ENCODE results near the gene CACNA2D2.
A peak's percentile ranks its signal among the peaks of the same experiment; 100 is the strongest.
"Not testable (repeated sequence)": the region's sequence is repeated elsewhere in the genome, so short reads cannot be mapped to it uniquely, and the experiment has no call there.

CACNA2D2 gene

GRCh38 chr3:50530001-50530970, 26.9 kb upstream of the CACNA2D2 start:
- no peak for DNase-seq

DNA sequence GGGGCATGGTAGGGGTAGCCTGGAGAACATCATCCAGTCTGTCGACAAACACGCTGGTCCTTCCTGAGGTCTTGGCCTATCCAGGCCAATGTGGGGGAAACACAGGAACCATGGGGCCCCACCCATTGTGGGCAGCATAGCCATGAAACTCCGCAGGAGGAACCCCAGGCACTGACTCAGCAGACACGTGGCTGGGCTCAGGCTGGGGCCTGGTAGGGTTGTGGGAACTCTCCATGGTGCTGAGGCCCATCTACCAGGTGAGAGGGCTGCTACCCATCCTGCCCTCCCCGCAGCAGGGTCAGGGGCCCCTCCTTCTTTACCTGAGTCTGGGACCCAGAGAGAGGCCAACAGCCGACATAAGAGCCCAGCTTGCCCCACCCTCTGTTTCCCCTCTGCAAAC, 22.6 kb upstream of the CACNA2D2 start:
- peak; percentile 46 for DNase-seq

- no peak for DNase-seq
Measured at GRCh38 chr3:50525191-50525910, 21.9 kb upstream of the CACNA2D2 start.

DNA sequence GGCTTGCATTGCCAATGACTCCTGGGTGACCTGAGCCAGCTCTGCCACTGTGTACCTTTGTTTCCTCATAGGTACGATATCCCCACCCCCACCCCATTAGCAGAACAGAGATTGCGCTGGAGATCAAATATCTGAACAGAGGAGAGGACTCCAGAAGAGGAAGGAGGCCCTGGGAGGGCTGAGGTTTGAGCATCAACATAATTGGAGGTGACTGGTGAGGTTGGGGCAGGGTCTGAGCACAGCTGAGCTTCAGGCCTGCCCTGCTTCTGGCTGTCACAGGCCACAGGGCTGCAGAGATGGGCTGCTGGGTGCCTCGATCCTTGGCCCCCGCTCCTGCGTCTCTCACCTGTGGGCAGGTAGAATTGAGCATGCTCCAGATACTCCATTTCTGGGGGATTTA, 21.3 kb upstream of the CACNA2D2 start:
- DNase-seq: no peak

- DNase-seq: no peak
Measured at GRCh38 chr3:50523279-50523811, 19.9 kb upstream of the CACNA2D2 start.

DNA sequence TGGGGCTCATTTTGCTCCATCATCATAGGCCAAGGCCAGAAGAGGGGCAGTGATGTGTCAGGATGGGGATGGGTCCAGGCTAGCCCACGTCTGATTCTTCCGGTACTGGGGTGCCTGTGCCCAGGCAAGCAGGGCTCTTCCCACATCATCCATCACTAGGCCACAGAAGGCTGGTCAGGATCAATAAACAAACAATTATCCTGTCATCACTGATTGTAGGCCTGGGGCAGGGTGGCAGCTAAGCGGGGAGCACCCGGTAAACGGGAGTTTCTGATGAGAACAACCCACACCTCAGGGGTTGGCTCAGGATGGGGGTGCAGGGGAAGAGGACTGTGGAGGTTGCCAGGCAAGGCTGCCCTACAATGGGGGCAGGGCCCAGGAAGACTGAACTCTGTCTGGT, 18.1 kb upstream of the CACNA2D2 start:
- no peak for DNase-seq

GRCh38 chr3:50520849-50521248, 17.4 kb upstream of the CACNA2D2 start:
- no peak for DNase-seq

GRCh38 chr3:50519471-50520089, 16.1 kb upstream of the CACNA2D2 start:
- DNase-seq: peak; percentile 24

DNA sequence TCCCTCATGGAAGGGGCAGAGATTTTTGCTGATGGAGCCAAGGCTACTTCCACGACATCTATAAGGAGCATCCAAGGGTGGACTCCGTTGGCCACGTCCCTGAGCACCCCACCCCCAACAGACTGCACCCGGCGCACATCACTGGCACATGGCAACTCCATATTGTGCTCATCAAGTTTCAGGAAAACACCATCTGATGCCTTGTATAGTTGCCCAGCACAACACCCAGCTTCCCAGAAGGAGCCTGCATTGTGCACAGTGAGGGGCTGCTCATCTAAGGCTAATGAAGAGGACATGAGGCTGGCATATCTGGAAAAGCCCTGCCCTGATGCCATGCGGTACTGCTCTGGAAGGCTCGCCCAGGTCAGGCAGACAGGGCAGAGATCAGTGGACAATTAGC, 15.0 kb upstream of the CACNA2D2 start:
- no peak for DNase-seq

- DNase-seq: no peak
Measured at GRCh38 chr3:50517721-50518206, 14.3 kb upstream of the CACNA2D2 start.

- DNase-seq: no peak
Measured at GRCh38 chr3:50516440-50516871, 13.0 kb upstream of the CACNA2D2 start.

- peak; percentile 24 for DNase-seq
Measured at GRCh38 chr3:50515565-50516439, 12.4 kb upstream of the CACNA2D2 start.

DNA sequence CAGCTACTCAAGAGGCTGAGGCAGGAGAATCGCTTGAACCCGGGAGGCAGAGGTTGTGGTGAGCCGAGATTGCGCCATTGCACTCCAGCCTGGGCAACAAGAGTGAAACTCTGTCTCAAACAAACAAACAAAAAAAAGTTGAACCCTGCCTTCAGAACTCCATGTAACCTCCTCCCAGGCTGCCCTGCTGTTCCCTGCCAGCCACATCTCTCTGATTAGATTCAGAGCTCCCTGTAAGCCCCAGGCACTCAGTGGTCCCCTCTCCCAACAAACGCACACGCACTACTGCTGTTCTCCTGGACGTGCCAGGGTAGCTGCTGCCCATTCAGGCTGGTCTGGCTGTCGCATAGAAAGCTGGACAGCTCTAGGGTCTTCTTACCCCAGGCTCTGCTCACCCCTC, 9.5 kb upstream of the CACNA2D2 start:
- DNase-seq: not testable (repeated sequence)

- no peak for DNase-seq
Measured at GRCh38 chr3:50512131-50512530, 8.7 kb upstream of the CACNA2D2 start.

GRCh38 chr3:50510325-50510724, 6.9 kb upstream of the CACNA2D2 start:
- no peak for DNase-seq

- no peak for DNase-seq
Measured at GRCh38 chr3:50509715-50510114, 6.3 kb upstream of the CACNA2D2 start.

GRCh38 chr3:50508821-50509220, 5.4 kb upstream of the CACNA2D2 start:
- DNase-seq: no peak

DNA sequence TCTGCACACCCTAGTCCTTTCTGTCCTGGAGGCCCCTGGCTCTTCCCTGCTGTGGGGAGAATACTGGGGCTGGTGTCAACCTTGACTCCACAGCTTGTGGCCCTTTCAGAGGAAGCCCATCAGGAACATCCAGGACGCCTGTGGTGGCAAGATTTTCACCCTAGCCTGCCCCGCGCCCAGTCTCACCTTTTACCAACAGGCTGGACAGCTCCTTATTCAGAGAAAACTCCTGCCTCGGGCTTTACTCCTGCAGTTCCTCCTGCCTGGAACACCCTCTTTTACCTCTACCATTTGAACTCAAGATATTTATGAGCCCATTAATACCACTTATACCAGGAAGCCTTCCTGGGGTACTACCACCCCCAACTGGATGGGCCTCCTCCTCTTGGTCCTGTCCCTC, 2.7 kb upstream of the CACNA2D2 start:
- no peak for DNase-seq

GRCh38 chr3:50504681-50505080, 1.2 kb upstream of the CACNA2D2 start:
- DNase-seq: no peak

DNA sequence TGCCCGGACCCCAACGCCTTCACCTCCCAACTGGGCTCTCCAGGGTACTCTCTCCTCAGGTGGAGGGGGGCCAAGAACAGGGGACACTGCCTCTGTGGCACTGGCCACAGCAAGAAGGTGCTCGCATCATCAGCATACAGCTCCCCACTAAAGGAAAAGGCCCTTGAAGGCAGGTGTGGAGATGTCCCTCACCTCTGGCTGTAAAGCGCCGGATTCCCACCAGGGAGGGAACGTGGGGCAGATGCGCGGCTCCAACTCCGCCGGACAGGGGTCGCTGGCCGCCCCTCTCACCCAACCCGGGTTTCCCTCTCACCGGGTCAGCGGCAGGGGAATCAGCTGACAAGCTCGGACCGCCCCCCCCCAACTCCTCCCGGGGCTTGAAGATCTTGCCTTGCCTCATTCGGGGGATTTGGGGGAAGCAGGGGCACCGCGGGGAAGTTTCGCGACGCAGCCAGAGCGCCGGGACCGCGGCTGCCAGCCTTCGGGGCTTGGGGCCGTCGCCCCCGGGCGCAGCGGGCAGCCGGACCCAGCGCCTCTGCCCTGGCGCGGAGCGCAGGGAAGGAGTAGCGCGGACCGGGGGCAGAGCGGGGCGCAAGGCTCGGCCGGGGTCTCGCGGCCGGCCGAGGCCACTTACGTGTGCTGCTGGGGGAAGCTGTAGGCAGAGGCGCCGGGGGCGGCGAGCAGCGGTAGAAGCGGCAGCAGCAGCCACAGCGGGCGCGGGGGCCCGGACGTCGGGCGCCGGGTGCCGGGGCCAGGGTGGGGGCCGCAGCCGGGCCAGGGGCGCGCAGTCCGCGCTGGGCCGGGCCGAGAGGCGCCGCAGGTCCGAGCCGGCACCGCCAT, 630 bp downstream of the CACNA2D2 start:
- DNase-seq: no peak

DNA sequence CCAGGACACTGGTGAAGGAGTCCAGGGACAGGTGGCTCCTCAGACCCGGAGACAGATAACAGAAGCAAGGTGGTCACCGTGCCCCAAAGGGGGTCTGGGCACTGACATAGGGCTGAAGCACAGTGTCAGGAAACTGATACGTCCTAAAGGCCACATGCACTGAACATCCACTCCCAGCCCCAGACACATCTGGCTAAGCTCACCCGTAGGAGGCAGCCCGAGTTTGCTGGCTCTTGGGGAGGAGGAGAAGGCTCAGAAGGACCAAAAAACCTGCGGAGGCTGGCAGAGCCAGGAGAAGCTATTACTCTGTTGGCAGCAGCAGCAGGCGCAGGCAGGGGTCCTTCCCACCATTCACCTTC, 1.2 kb downstream of the CACNA2D2 start:
- no peak for DNase-seq

Measured in fibroblast of skin of scalp (primary cell).